GM20000 (cell line): ENCODE measurements around the gene SERINC3.

Source experiments
- DNase-seq: peaks from one replicate; pipeline ENCODE4 v3.0.0; 2012; ENCODE audit warnings: low spot score
- TF ChIP-seq, protein P1 (sequence below): IDR thresholded peaks from 2 replicates; pipeline ENCODE4 v1.5.1; 2012; ENCODE audit warnings: mild to moderate bottlenecking, control low read depth; ENCODE audit errors: extremely low read depth, missing control alignments

The SERINC3 gene

DNA sequence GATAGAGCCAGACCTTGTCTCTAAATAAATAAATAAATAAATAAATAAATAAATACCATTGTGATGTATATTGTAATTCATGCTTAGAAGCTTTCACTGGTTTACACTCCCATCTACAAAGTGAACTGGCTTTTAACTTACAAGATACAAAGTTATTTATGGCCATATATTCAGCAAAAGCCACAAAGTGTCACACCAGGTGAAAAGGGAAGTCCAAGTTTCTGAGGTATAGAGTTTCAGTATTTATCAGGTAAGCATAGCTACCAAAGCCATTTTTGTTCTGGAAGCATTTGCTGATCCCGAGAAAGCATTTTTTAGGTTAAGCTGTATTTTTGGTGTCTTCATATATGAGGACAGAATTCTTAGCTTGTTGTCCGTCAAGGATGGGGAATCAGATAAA lies 38.4 kb upstream of the SERINC3 start:
- no peak for DNase-seq
- TF ChIP-seq, protein P1, sequence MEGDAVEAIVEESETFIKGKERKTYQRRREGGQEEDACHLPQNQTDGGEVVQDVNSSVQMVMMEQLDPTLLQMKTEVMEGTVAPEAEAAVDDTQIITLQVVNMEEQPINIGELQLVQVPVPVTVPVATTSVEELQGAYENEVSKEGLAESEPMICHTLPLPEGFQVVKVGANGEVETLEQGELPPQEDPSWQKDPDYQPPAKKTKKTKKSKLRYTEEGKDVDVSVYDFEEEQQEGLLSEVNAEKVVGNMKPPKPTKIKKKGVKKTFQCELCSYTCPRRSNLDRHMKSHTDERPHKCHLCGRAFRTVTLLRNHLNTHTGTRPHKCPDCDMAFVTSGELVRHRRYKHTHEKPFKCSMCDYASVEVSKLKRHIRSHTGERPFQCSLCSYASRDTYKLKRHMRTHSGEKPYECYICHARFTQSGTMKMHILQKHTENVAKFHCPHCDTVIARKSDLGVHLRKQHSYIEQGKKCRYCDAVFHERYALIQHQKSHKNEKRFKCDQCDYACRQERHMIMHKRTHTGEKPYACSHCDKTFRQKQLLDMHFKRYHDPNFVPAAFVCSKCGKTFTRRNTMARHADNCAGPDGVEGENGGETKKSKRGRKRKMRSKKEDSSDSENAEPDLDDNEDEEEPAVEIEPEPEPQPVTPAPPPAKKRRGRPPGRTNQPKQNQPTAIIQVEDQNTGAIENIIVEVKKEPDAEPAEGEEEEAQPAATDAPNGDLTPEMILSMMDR: no peak

DNA sequence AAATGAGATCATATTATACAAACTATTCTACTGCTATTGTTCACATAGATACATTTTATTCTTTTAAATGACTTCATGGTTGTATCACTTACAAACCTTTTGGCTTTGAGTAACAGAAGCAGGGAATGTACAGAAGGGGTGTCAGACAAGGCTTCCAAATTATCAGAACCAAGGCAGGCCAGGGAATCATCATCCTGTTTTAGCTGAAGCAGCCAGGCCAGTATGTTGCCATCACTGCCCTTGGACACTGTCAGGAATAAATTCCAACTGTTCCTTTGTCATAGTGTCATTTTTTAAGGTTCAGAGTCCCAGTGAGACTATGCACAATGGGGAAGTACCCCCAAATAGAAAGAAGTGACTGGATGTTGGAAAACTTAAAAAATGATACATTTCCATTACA lies 37.4 kb upstream of the SERINC3 start:
- DNase-seq: no peak
- TF ChIP-seq, protein P1: no peak

GRCh38 chr20:44552950-44553908 lies 31.4 kb upstream of the SERINC3 start:
- TF ChIP-seq, protein P1: no peak
- no peak for DNase-seq

DNA sequence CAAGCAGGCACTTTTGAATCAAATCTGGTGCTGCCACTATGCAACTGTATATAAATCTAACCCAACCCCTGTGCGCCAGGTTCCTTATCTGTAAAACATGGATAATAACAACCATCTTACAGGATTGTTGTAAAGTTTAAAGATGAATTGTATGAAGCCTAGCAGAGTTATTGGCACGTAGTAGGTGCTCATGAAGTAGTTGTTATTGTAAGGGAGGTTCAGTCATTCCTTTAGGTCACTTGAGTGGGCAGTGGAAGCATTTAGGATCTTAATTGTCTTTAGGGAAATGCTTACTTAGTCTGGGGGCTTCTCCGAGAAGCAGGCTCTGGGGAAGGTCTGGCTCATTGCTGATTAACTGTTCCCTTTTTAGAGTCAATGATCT lies 30.7 kb upstream of the SERINC3 start:
- TF ChIP-seq, protein P1: no peak
- no peak for DNase-seq

DNA sequence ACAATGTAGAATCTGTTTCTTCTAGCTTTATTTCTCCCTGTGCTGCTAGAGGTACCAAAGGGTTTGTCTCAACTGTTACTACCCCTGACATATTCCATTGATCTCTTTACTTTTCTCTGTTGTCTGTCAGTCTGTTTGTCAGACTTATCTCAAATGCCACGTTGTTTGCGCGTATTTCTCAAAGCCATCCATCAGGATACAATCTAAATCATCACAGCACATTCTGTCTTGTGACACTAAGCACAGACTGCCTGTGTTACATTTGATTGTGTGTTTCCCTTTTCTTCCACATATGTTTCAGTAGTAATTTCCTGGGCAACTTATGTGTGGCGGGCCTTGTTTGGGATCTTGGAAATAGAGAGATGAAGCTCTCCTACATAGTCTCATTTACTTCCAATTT lies 30.2 kb upstream of the SERINC3 start:
- DNase-seq: no peak
- TF ChIP-seq, protein P1: no peak

GRCh38 chr20:44549123-44549522 lies 27.3 kb upstream of the SERINC3 start:
- DNase-seq: no peak
- TF ChIP-seq, protein P1: no peak

DNA sequence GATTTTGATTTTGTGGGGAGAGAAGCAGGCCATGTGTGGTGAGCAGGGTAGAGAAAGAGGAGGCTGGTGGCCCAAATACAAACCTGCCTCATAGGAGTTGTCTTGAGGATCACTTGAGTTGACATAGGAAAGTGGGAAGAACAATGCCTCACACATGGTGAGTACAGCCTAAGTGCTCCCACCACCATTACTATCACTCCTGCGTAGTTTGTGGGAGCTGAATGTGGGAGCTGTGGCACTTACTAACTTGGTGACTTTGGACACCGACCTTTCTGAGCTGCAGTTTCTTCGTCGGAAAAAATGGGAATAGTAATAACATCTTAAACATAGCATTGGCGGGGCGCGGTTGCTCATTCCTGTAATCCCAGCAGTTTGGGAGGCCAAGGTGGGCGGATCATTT lies 25.5 kb upstream of the SERINC3 start:
- TF ChIP-seq, protein P1: no peak
- DNase-seq: no peak
